Stimulated activated memory B cell treated with anti-CD40 and anti-IgM and Interleukin-4, amounts not matched to agents 10 μg/mL and 1 μg/mL and 100 μg/mL, for 72 hours (primary cell): ENCODE results near the gene HMCN2.

Experiments
- ATAC-seq: fragments of 150-1000 bp; cut with Tn5 transposase; 2 replicates; pipeline ENCODE4 v1.10.0; 2021
- H3K27ac Mint-ChIP-seq: one replicate; pipeline ENCODE4 v1.8.0; 2022; ENCODE audit warnings: mild to moderate bottlenecking, mixed read lengths
- H3K27me3 Mint-ChIP-seq: one replicate; pipeline ENCODE4 v1.8.0; 2022; ENCODE audit warnings: mixed read lengths
- H3K36me3 Mint-ChIP-seq: one replicate; pipeline ENCODE4 v1.8.0; 2022; ENCODE audit warnings: mixed read lengths
- H3K4me1 Mint-ChIP-seq: one replicate; pipeline ENCODE4 v1.8.0; 2022; ENCODE audit warnings: mixed read lengths
- H3K4me3 Mint-ChIP-seq: one replicate; pipeline ENCODE4 v1.8.0; 2022; ENCODE audit warnings: mild to moderate bottlenecking, moderate library complexity, mixed read lengths
- H3K9me3 Mint-ChIP-seq: one replicate; pipeline ENCODE4 v1.8.0; 2022; ENCODE audit warnings: mixed read lengths

The HMCN2 gene

GRCh38 chr9:130352586-130353285 lies 87.2 kb downstream of the HMCN2 start:
- Mint-ChIP-seq H3K4me1 (peaks cover 30% of the 10 kb centered on the region), H3K36me3 (no peaks in the 10 kb centered on the region), H3K9me3 (peaks cover 8% of the 10 kb centered on the region), H3K4me3 (no peak overlapping the region), H3K27me3 (no peaks in the 10 kb centered on the region), H3K27ac (peak overlapping the region; percentile 80)
- no peak for ATAC-seq

GRCh38 chr9:130354378-130354777 lies 88.8 kb downstream of the HMCN2 start:
- no peak for ATAC-seq
- peak overlapping the region; percentile 80 for H3K27ac Mint-ChIP-seq
- no peak overlapping the region for H3K4me3 Mint-ChIP-seq
- H3K27me3 Mint-ChIP-seq = no peaks in the 10 kb centered on the region
- peaks cover 8% of the 10 kb centered on the region for H3K9me3 Mint-ChIP-seq
- H3K36me3 Mint-ChIP-seq = no peaks in the 10 kb centered on the region
- peaks cover 39% of the 10 kb centered on the region for H3K4me1 Mint-ChIP-seq

GRCh38 chr9:130354806-130355205 lies 89.2 kb downstream of the HMCN2 start:
- ATAC-seq = no peak

GRCh38 chr9:130356033-130356432 lies 90.5 kb downstream of the HMCN2 start:
- Mint-ChIP-seq H3K4me3 (no peak overlapping the region), H3K36me3 (no peaks in the 10 kb centered on the region), H3K9me3 (peaks cover 14% of the 10 kb centered on the region), H3K27ac (no peak overlapping the region), H3K4me1 (peaks cover 48% of the 10 kb centered on the region), H3K27me3 (no peaks in the 10 kb centered on the region)
- no peak for ATAC-seq

More at GRCh38 chr9:130354806-130355205, 89.2 kb downstream of the HMCN2 start:
- H3K4me3 Mint-ChIP-seq = no peak overlapping the region
- H3K27ac Mint-ChIP-seq = no peak overlapping the region
- peaks cover 41% of the 10 kb centered on the region for H3K4me1 Mint-ChIP-seq
- H3K36me3 Mint-ChIP-seq = no peaks in the 10 kb centered on the region
- H3K27me3 Mint-ChIP-seq = no peaks in the 10 kb centered on the region
- H3K9me3 Mint-ChIP-seq = peaks cover 8% of the 10 kb centered on the region

- Mint-ChIP-seq H3K27me3 (no peaks in the 10 kb centered on the region), H3K4me1 (peaks cover 43% of the 10 kb centered on the region), H3K27ac (no peak overlapping the region), H3K36me3 (no peaks in the 10 kb centered on the region), H3K4me3 (no peak overlapping the region), H3K9me3 (peaks cover 14% of the 10 kb centered on the region)
- no peak for ATAC-seq
These were observed 91.5 kb downstream of the HMCN2 start for GRCh38 chr9:130356877-130357584.

- Mint-ChIP-seq H3K27ac (no peak overlapping the region), H3K9me3 (peaks cover 14% of the 10 kb centered on the region), H3K27me3 (peaks cover 7% of the 10 kb centered on the region), H3K4me3 (no peak overlapping the region), H3K36me3 (no peaks in the 10 kb centered on the region), H3K4me1 (peaks cover 26% of the 10 kb centered on the region)
- no peak for ATAC-seq
These were observed 93.4 kb downstream of the HMCN2 start for GRCh38 chr9:130358928-130359327.

GRCh38 chr9:130359819-130360218 lies 94.3 kb downstream of the HMCN2 start:
- no peak overlapping the region for H3K27ac Mint-ChIP-seq

GRCh38 chr9:130360672-130361071 lies 95.1 kb downstream of the HMCN2 start:
- Mint-ChIP-seq H3K9me3 (peaks cover 14% of the 10 kb centered on the region), H3K27ac (no peak overlapping the region), H3K4me3 (no peak overlapping the region), H3K4me1 (peaks cover 26% of the 10 kb centered on the region), H3K27me3 (peaks cover 18% of the 10 kb centered on the region), H3K36me3 (no peaks in the 10 kb centered on the region)
- no peak for ATAC-seq

More at GRCh38 chr9:130359819-130360218, 94.3 kb downstream of the HMCN2 start:
- Mint-ChIP-seq H3K4me1 (peaks cover 26% of the 10 kb centered on the region), H3K36me3 (no peaks in the 10 kb centered on the region), H3K9me3 (peaks cover 14% of the 10 kb centered on the region), H3K27me3 (peaks cover 11% of the 10 kb centered on the region), H3K4me3 (no peak overlapping the region)
- no peak for ATAC-seq

- H3K4me1 Mint-ChIP-seq = peaks cover 26% of the 10 kb centered on the region
- H3K4me3 Mint-ChIP-seq = no peak overlapping the region
- peaks cover 11% of the 10 kb centered on the region for H3K9me3 Mint-ChIP-seq
- H3K27me3 Mint-ChIP-seq = peaks cover 31% of the 10 kb centered on the region
- H3K27ac Mint-ChIP-seq = no peak overlapping the region
- ATAC-seq = no peak
- no peaks in the 10 kb centered on the region for H3K36me3 Mint-ChIP-seq
These were observed 96.4 kb downstream of the HMCN2 start for GRCh38 chr9:130361873-130362362.

GRCh38 chr9:130362691-130363090 lies 97.1 kb downstream of the HMCN2 start:
- Mint-ChIP-seq H3K4me3 (no peak overlapping the region), H3K36me3 (no peaks in the 10 kb centered on the region), H3K9me3 (peaks cover 6% of the 10 kb centered on the region), H3K27me3 (peaks cover 39% of the 10 kb centered on the region), H3K4me1 (peaks cover 19% of the 10 kb centered on the region), H3K27ac (no peak overlapping the region)
- ATAC-seq = no peak

GRCh38 chr9:130363755-130364404 lies 98.3 kb downstream of the HMCN2 start:
- Mint-ChIP-seq H3K27ac (peak overlapping the region; percentile 31), H3K4me3 (no peak overlapping the region), H3K4me1 (peaks cover 18% of the 10 kb centered on the region), H3K27me3 (peaks cover 46% of the 10 kb centered on the region), H3K9me3 (peaks cover 12% of the 10 kb centered on the region), H3K36me3 (no peaks in the 10 kb centered on the region)
- no peak for ATAC-seq

GRCh38 chr9:130364619-130365322 lies 99.2 kb downstream of the HMCN2 start:
- Mint-ChIP-seq H3K4me1 (peaks cover 17% of the 10 kb centered on the region), H3K27ac (no peak overlapping the region), H3K36me3 (no peaks in the 10 kb centered on the region), H3K9me3 (peaks cover 12% of the 10 kb centered on the region), H3K4me3 (no peak overlapping the region), H3K27me3 (peaks cover 46% of the 10 kb centered on the region)
- no peak for ATAC-seq

GRCh38 chr9:130365323-130365721 lies 99.8 kb downstream of the HMCN2 start:
- Mint-ChIP-seq H3K36me3 (no peaks in the 10 kb centered on the region), H3K9me3 (peaks cover 12% of the 10 kb centered on the region), H3K27me3 (peaks cover 46% of the 10 kb centered on the region), H3K4me1 (peaks cover 11% of the 10 kb centered on the region), H3K27ac (no peak overlapping the region), H3K4me3 (no peak overlapping the region)
- ATAC-seq = no peak

GRCh38 chr9:130366072-130366471 lies 100.5 kb downstream of the HMCN2 start:
- peaks cover 7% of the 10 kb centered on the region for H3K9me3 Mint-ChIP-seq
- peaks cover 46% of the 10 kb centered on the region for H3K27me3 Mint-ChIP-seq
- no peaks in the 10 kb centered on the region for H3K36me3 Mint-ChIP-seq
- no peak overlapping the region for H3K4me3 Mint-ChIP-seq
- ATAC-seq = no peak
- no peak overlapping the region for H3K27ac Mint-ChIP-seq
- peaks cover 8% of the 10 kb centered on the region for H3K4me1 Mint-ChIP-seq
